Liver (tissue), 9 donors: ENCODE data around the gene PTPRD. TPM values are rescaled to one million over a fixed set of nuclear protein-coding genes. Genes with fewer than 3 reads are reported as not detected.

Experiments
- DNase-seq: peaks from one replicate; pipeline ENCODE4 v3.0.0-alpha.2; 2017; ENCODE audit warnings: low spot score
- H3K27ac ChIP-seq, 2 donors: one replicate each; pipeline ENCODE4 v1.7.0; 2013; ENCODE audit warnings: inconsistent platforms in 2 of 2, low read length in 2 of 2, control low read depth in 1 of 2, low read depth in 1 of 2, mild to moderate bottlenecking in 1 of 2
- H3K27me3 ChIP-seq, 4 donors: one replicate each; pipeline versions ENCODE4 v1.6.1 to v1.7.0; 2013; ENCODE audit warnings: low read length in 3 of 4, inconsistent platforms in 1 of 4, mild to moderate bottlenecking in 1 of 4, moderate library complexity in 1 of 4; ENCODE audit not compliant: control insufficient read depth in 4 of 4, insufficient read depth in 4 of 4
- H3K36me3 ChIP-seq, 4 donors: one replicate each; pipeline versions ENCODE4 v1.6.1 to v1.7.0; 2013; ENCODE audit warnings: low read length in 3 of 4, mild to moderate bottlenecking in 3 of 4, low read depth in 1 of 4, moderate library complexity in 1 of 4; ENCODE audit not compliant: control insufficient read depth in 4 of 4, insufficient read depth in 3 of 4
- H3K4me1 ChIP-seq, 4 donors: one replicate each; pipeline versions ENCODE4 v1.6.1 to v1.7.0; 2013; ENCODE audit warnings: low read length in 3 of 4, mild to moderate bottlenecking in 3 of 4, moderate library complexity in 1 of 4; ENCODE audit not compliant: control insufficient read depth in 4 of 4, insufficient read depth in 4 of 4
- H3K4me3 ChIP-seq, 3 donors: one replicate each; pipeline versions ENCODE4 v1.6.1 to v1.7.0; 2013; ENCODE audit warnings: low read length in 3 of 3, control low read depth in 1 of 3, low read depth in 1 of 3, mild to moderate bottlenecking in 1 of 3
- H3K9ac ChIP-seq, 2 donors: one replicate each; pipeline ENCODE4 v1.7.0; 2013; ENCODE audit warnings: low read length in 2 of 2, mild to moderate bottlenecking in 2 of 2, moderate library complexity in 2 of 2, control low read depth in 1 of 2, low read depth in 1 of 2
- H3K9me3 ChIP-seq, 4 donors: one replicate each; pipeline versions ENCODE4 v1.6.1 to v1.7.0; 2013; ENCODE audit warnings: low read length in 3 of 4; ENCODE audit not compliant: control insufficient read depth in 4 of 4
- FOXA2 ChIP-seq: IDR thresholded peaks from 2 replicates; pipeline ENCODE4 v1.6.1; 2016; ENCODE audit warnings: antibody characterized with exemption
- HNF4G ChIP-seq: IDR thresholded peaks from 2 replicates; pipeline ENCODE4 v1.6.1; 2016; ENCODE audit warnings: antibody characterized with exemption
- JUND ChIP-seq, 2 donors: IDR thresholded peaks; 2 replicates each; pipeline ENCODE4 v1.6.1; 2016; ENCODE audit warnings: antibody characterized with exemption in 2 of 2
- NR2F2 ChIP-seq: IDR thresholded peaks from 2 replicates; pipeline ENCODE4 v1.6.1; 2016; ENCODE audit warnings: antibody characterized with exemption
- RAD21 ChIP-seq, 2 donors: IDR thresholded peaks; 2 replicates each; pipeline ENCODE4 v1.6.1; 2016; ENCODE audit warnings: antibody characterized with exemption in 2 of 2, mild to moderate bottlenecking in 2 of 2
- RXRA ChIP-seq, 2 donors: IDR thresholded peaks; 2 replicates each; pipeline ENCODE4 v1.6.1; 2017 to 2018; ENCODE audit warnings: antibody characterized with exemption in 2 of 2, mild to moderate bottlenecking in 1 of 2
- SP1 ChIP-seq: IDR thresholded peaks from 2 replicates; pipeline ENCODE4 v1.6.1; 2018; ENCODE audit warnings: antibody characterized with exemption, mild to moderate bottlenecking
- TAF1 ChIP-seq: conservative IDR thresholded peaks from 2 replicates; pipeline ENCODE4 v1.6.1; 2016; ENCODE audit warnings: antibody characterized with exemption, mild to moderate bottlenecking
- YY1 ChIP-seq: IDR thresholded peaks from 2 replicates; pipeline ENCODE4 v1.6.1; 2016; ENCODE audit warnings: antibody characterized with exemption, mild to moderate bottlenecking
- ZBTB33 ChIP-seq: IDR thresholded peaks from 2 replicates; pipeline ENCODE4 v1.6.1; 2016; ENCODE audit warnings: antibody characterized with exemption
- WGBS: extraction: QIAGEN DNeasy Blood & Tissue Kit; methylation state at CpG from one replicate; pipeline ENCODE4 v1.1.7; 2013; 5-methylcytosine and 5-hydroxymethylcytosine counted together
- polyA plus RNA-seq, 2 donors: library from polyadenylated mRNA; stranded (reverse) in 1 of 2; unstranded in 1 of 2; fragments of 200-250 nt in 1 of 2; fragments of >200 nt in 1 of 2; fragmentation: Nextera tagmentation in 1 of 2; extraction: Ambion mirVana in 1 of 2; gene quantifications; one replicate each; pipeline versions ENCODE4 v1.2.1 to v1.2.3, GENCODE V29; 2013 to 2015
- total RNA-seq, 2 donors: library from RNA; depleted of rRNA; stranded (reverse); fragments of >200 nt; gene quantifications; one replicate each; pipeline ENCODE4 v1.2.3, GENCODE V29; 2014
- TF ChIP-seq, protein P1 (sequence below): fragments of 150-350 bp; IDR thresholded peaks from 2 replicates; pipeline ENCODE4 v1.5.1; 2017; ENCODE audit warnings: improper control_type of control experiment, low read depth, low read length; ENCODE audit not compliant: missing input control
- TF ChIP-seq, protein P2 (sequence below): IDR thresholded peaks from 2 replicates; pipeline ENCODE4 v1.6.1; 2016; ENCODE audit warnings: antibody characterized with exemption
- TF ChIP-seq, protein P3 (sequence below): IDR thresholded peaks from 2 replicates; pipeline ENCODE4 v1.6.1; 2016; ENCODE audit warnings: antibody characterized with exemption, mild to moderate bottlenecking
- donor health status: healthy.
- donor health status: healthy.
- donor health status: healthy.
- donor health status: healthy.
- donor health status: healthy.

Gene PTPRD
- total and polyA plus RNA-seq, 4 donors = 0.78 to 34.2 (median 4.7) TPM

GRCh38 chr9:8863886-8864544 lies 1748.8 kb downstream of the PTPRD start:
- TF ChIP-seq YY1 (no peak), SP1 (no peak), RXRA (IDR thresholded peaks at IDR 0.05) (no peak), FOXA2 (no peak), HNF4G (no peak), JUND (IDR thresholded peaks at IDR 0.05) (no peak), NR2F2 (no peak), ZBTB33 (no peak), RAD21 (IDR thresholded peaks at IDR 0.05) (no peak), TAF1 (no peak)
- TF ChIP-seq, protein P1, sequence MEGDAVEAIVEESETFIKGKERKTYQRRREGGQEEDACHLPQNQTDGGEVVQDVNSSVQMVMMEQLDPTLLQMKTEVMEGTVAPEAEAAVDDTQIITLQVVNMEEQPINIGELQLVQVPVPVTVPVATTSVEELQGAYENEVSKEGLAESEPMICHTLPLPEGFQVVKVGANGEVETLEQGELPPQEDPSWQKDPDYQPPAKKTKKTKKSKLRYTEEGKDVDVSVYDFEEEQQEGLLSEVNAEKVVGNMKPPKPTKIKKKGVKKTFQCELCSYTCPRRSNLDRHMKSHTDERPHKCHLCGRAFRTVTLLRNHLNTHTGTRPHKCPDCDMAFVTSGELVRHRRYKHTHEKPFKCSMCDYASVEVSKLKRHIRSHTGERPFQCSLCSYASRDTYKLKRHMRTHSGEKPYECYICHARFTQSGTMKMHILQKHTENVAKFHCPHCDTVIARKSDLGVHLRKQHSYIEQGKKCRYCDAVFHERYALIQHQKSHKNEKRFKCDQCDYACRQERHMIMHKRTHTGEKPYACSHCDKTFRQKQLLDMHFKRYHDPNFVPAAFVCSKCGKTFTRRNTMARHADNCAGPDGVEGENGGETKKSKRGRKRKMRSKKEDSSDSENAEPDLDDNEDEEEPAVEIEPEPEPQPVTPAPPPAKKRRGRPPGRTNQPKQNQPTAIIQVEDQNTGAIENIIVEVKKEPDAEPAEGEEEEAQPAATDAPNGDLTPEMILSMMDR = no peak
- TF ChIP-seq, protein P2, sequence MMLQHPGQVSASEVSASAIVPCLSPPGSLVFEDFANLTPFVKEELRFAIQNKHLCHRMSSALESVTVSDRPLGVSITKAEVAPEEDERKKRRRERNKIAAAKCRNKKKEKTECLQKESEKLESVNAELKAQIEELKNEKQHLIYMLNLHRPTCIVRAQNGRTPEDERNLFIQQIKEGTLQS = no peak
- TF ChIP-seq, protein P3, sequence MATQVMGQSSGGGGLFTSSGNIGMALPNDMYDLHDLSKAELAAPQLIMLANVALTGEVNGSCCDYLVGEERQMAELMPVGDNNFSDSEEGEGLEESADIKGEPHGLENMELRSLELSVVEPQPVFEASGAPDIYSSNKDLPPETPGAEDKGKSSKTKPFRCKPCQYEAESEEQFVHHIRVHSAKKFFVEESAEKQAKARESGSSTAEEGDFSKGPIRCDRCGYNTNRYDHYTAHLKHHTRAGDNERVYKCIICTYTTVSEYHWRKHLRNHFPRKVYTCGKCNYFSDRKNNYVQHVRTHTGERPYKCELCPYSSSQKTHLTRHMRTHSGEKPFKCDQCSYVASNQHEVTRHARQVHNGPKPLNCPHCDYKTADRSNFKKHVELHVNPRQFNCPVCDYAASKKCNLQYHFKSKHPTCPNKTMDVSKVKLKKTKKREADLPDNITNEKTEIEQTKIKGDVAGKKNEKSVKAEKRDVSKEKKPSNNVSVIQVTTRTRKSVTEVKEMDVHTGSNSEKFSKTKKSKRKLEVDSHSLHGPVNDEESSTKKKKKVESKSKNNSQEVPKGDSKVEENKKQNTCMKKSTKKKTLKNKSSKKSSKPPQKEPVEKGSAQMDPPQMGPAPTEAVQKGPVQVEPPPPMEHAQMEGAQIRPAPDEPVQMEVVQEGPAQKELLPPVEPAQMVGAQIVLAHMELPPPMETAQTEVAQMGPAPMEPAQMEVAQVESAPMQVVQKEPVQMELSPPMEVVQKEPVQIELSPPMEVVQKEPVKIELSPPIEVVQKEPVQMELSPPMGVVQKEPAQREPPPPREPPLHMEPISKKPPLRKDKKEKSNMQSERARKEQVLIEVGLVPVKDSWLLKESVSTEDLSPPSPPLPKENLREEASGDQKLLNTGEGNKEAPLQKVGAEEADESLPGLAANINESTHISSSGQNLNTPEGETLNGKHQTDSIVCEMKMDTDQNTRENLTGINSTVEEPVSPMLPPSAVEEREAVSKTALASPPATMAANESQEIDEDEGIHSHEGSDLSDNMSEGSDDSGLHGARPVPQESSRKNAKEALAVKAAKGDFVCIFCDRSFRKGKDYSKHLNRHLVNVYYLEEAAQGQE = no peak
- Histone ChIP-seq H3K27ac (no peak overlapping the region), H3K9ac (no peak overlapping the region), H3K4me1 (no peaks in the 10 kb centered on the region), H3K4me3 (no peak overlapping the region), H3K36me3 (no peaks in the 10 kb centered on the region), H3K9me3 (no peaks in the 10 kb centered on the region), H3K27me3 (no peaks in the 10 kb centered on the region)
- 82% methylated on average over 5 of the region's 5 CpGs for WGBS
- DNase-seq = no peak

DNA sequence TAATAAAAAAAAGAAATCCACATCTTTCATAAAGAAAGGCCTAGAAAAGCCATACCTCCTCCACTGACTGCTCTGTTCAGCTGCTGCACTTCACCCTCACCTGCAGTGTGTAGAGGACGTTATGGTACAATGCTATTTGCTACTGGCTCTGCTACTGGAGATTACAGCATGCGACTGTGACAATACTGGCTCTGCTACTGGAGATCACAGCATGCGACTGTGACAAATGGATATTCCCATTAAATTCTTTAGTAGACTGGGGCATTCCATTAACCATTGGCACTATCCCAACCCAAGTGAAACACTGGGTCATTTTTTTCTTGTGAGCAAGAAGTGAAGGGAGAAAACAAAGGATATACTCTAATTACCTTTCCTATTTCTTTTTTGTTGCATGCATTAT lies 1749.7 kb downstream of the PTPRD start:
- WGBS = 82% methylated on average over 3 of the region's 3 CpGs
- H3K4me1 ChIP-seq = peaks cover under 1 to 9% (median 4%) of the 10 kb centered on the region in 4 donors
- H3K27me3 ChIP-seq = no peaks in the 10 kb centered on the region
- DNase-seq = no peak
- TF ChIP-seq, protein P1 = no peak
- no peak for TF ChIP-seq NR2F2
- no peaks in the 10 kb centered on the region for H3K9me3 ChIP-seq
- no peak overlapping the region for H3K27ac ChIP-seq
- no peaks in the 10 kb centered on the region for H3K36me3 ChIP-seq
- no peak overlapping the region for H3K4me3 ChIP-seq
- no peak overlapping the region for H3K9ac ChIP-seq
